Fibroblast of lung (primary cell): ENCODE measurements around the gene PPIB.

ENCODE experiments used
- CTCF ChIP-seq, 2 donors: IDR thresholded peaks in 1 of 2; conservative IDR thresholded peaks in 1 of 2; 1 replicate in 1 of 2; 2 replicates in 1 of 2; pipeline ENCODE4 v1.5.1; 2011 to 2012; ENCODE audit warnings: low read length in 2 of 2, control low read depth in 1 of 2, inconsistent platforms in 1 of 2, low read depth in 1 of 2, mild to moderate bottlenecking in 1 of 2
- EZH2 ChIP-seq: IDR thresholded peaks from 2 replicates; pipeline ENCODE4 v1.5.1; 2012; ENCODE audit warnings: low read length, control low read depth, mild to moderate bottlenecking; ENCODE audit errors: missing control alignments

DNA sequence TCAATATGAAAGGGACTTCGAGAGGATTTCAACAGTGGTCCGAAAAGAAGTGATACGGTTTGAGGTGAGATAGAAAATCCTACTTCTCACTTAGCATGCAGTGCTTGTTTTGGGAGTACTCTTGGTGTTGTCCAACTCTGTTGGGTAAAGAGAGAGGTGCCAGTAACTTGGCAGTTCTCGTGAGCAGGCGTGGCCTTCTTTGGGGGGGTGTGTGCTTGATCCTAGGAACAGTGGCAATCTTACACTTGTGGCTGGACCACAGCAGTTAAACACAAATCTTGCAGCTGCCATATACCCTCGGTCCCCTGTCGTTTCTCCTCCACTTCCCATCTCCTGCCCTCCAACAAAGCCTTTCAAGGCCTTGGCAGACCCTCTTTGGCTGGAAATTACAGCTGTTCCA is 26.5 kb downstream of the PPIB start:
- no peak for TF ChIP-seq CTCF (conservative IDR thresholded peaks at IDR 0.05 in 1 of 2, IDR thresholded peaks at IDR 0.05 in 1 of 2; ENCODE audit: low read depth in 1 of 2, low read length in 2 of 2)
- TF ChIP-seq EZH2: no peak
